H7 (cell line): ENCODE data around the gene ZBTB1. TPM values are rescaled to one million over a fixed set of nuclear protein-coding genes. Genes with fewer than 3 reads are reported as not detected.

ENCODE experiments used
- DNase-seq: peaks from one replicate; pipeline ENCODE4 v3.0.0; 2012
- H3K27me3 ChIP-seq: 2 replicates; pipeline ENCODE4 v1.6.0; 2011; ENCODE audit warnings: mild to moderate bottlenecking, low read length; ENCODE audit not compliant: control insufficient read depth, insufficient read depth
- H3K36me3 ChIP-seq: replicated peaks from 2 replicates; pipeline ENCODE4 v1.5.1; 2011; ENCODE audit warnings: low read length; ENCODE audit not compliant: control insufficient read depth, insufficient read depth
- H3K4me3 ChIP-seq: 2 replicates; pipeline ENCODE4 v1.5.1; 2011; ENCODE audit warnings: low read depth, mild to moderate bottlenecking, control low read depth, low read length, moderate library complexity; ENCODE audit not compliant: insufficient read depth
- total RNA-seq: library from RNA; depleted of rRNA; stranded (reverse); fragments of >200 nt; shearing (Covaris generic); gene quantifications from 2 replicates; pipeline ENCODE4 v1.2.3, GENCODE V29; 2014

ZBTB1 gene
- total RNA-seq, 1 experiment from 2014 or later = 16.0 TPM

GRCh38 chr14:64536488-64537245 lies 32.1 kb downstream of the ZBTB1 start:
- Histone ChIP-seq H3K4me3 (no peak overlapping the region), H3K27me3 (0 out of 2 replicates have a peak, but pooled peaks cover 1% of the 10 kb centered on the region), H3K36me3 (no peaks in the 10 kb centered on the region)
- DNase-seq = no peak

- H3K4me3 ChIP-seq = peak within 1 kb of the TSS; percentile 39
- H3K36me3 ChIP-seq = no peaks in the 10 kb centered on the region
- peaks cover 1% of the 10 kb centered on the region; the same call in 1 of the 2 replicates for H3K27me3 ChIP-seq
- peak; percentile 98 for DNase-seq
Observed at GRCh38 chr14:64540208-64541202, 35.9 kb downstream of the ZBTB1 start, which contains the start of gene HSPA2. Gene HSPA2, plus strand, starts transcription at chr14:64540741. Its CDS starts 109 bp downstream, at chr14:64540850.

GRCh38 chr14:64541261-64541971 lies 36.8 kb downstream of the ZBTB1 start:
- Histone ChIP-seq H3K4me3 (peak overlapping the region; percentile 39; the same call in 1 of the 2 replicates), H3K27me3 (peaks cover 1% of the 10 kb centered on the region; the same call in 1 of the 2 replicates), H3K36me3 (no peaks in the 10 kb centered on the region)
- no peak for DNase-seq

- H3K27me3 ChIP-seq = peaks cover 1% of the 10 kb centered on the region; the same call in 1 of the 2 replicates
- DNase-seq = no peak
- peak overlapping the region; percentile 39; the same call in 1 of the 2 replicates for H3K4me3 ChIP-seq
- H3K36me3 ChIP-seq = no peaks in the 10 kb centered on the region
Observed at GRCh38 chr14:64541972-64542835, 37.6 kb downstream of the ZBTB1 start.

GRCh38 chr14:64542836-64543201 lies 38.2 kb downstream of the ZBTB1 start:
- peak overlapping the region; percentile 39; the same call in 1 of the 2 replicates for H3K4me3 ChIP-seq
- H3K36me3 ChIP-seq = no peaks in the 10 kb centered on the region
- no peak for DNase-seq
- peaks cover 1% of the 10 kb centered on the region; the same call in 1 of the 2 replicates for H3K27me3 ChIP-seq

GRCh38 chr14:64544607-64545312 lies 40.2 kb downstream of the ZBTB1 start:
- Histone ChIP-seq H3K36me3 (no peaks in the 10 kb centered on the region), H3K27me3 (peaks cover 5% of the 10 kb centered on the region), H3K4me3 (no peak overlapping the region)
- peak; percentile 64 for DNase-seq

GRCh38 chr14:64549016-64549415 lies 44.4 kb downstream of the ZBTB1 start:
- no peak overlapping the region for H3K4me3 ChIP-seq
- H3K27me3 ChIP-seq = peaks cover 19% of the 10 kb centered on the region
- no peaks in the 10 kb centered on the region for H3K36me3 ChIP-seq
- DNase-seq = no peak

GRCh38 chr14:64549791-64550620 lies 45.4 kb downstream of the ZBTB1 start, which contains the start of gene PPP1R36:
Gene PPP1R36, plus strand, starts transcription at chr14:64549961. Its CDS starts 37 bp downstream, at chr14:64549998.
- peak; percentile 82 for DNase-seq

GRCh38 chr14:64550621-64551333 lies 46.2 kb downstream of the ZBTB1 start:
- no peak for DNase-seq
- peak overlapping the region; percentile 64; the same call in 1 of the 2 replicates for H3K4me3 ChIP-seq
- peaks cover 19% of the 10 kb centered on the region for H3K27me3 ChIP-seq
- H3K36me3 ChIP-seq = no peaks in the 10 kb centered on the region

More at GRCh38 chr14:64549791-64550620, 45.4 kb downstream of the ZBTB1 start, which contains the start of gene PPP1R36:
- Histone ChIP-seq H3K27me3 (peaks cover 19% of the 10 kb centered on the region), H3K36me3 (no peaks in the 10 kb centered on the region), H3K4me3 (peak within 1 kb of the TSS; percentile 64)

GRCh38 chr14:64554556-64554955 lies 50.0 kb downstream of the ZBTB1 start:
- Histone ChIP-seq H3K27me3 (peaks cover 14% of the 10 kb centered on the region), H3K4me3 (no peak overlapping the region), H3K36me3 (no peaks in the 10 kb centered on the region)
- no peak for DNase-seq

- no peak for DNase-seq
- Histone ChIP-seq H3K4me3 (no peak overlapping the region), H3K27me3 (peaks cover 1% of the 10 kb centered on the region; the same call in 1 of the 2 replicates), H3K36me3 (no peaks in the 10 kb centered on the region)
Observed at GRCh38 chr14:64556526-64556925, 52.0 kb downstream of the ZBTB1 start.
